ENCODE data around the gene ING3. TPM values are rescaled to one million over a fixed set of nuclear protein-coding genes. Genes with fewer than 3 reads are reported as not detected.

ING3 gene
- polyA plus RNA-seq, 1 of the 3 experiments (the other 2 are of a cell fraction), result 8.3 TPM

DNA sequence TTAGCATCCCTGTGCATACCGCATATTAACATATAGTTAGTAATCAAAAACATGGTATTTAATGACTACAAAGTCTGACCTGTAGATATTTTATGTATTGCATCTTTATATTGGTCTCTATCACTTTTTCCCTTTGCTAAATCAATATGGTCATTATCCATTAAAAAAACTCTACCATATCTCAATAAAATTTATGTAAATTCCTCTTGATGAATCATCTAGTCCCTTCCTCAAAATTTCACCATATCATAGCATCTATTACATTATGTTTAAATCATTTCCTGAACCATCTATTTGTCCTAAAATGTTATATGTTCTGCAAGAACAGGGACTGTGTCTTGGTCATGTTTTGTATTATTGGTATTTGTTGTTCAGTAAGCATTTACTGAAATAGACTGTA is 7.7 kb upstream of the ING3 start:
- Histone ChIP-seq H3K9me3 (no peaks in the 10 kb centered on the region), H3K4me1 (ENCODE audit: control insufficient read depth in 1 of 2, insufficient read depth in 2 of 2, low read depth in 1 of 2, low read length in 1 of 2) (no peaks in the 10 kb centered on the region; a peak in 1 of 4 replicates), H3K27me3 (ENCODE audit: insufficient read depth) (peaks cover 11% of the 10 kb centered on the region; the same call in 1 of the 2 replicates), H3K4me3 (ENCODE audit: low read depth in 2 of 2, low read length in 1 of 2) (no peak overlapping the region), H3F3A (replicated peaks; ENCODE audit: insufficient read depth) (no peaks in the 10 kb centered on the region), H2AFZ (ENCODE audit: low read depth) (no peak overlapping the region), H3K27ac (ENCODE audit: low read depth in 2 of 2, low read length in 1 of 2) (no peak overlapping the region), H3K79me2 (ENCODE audit: insufficient read depth) (no peaks in the 10 kb centered on the region), H3K9ac (no peak overlapping the region), H3K9me2 (no peaks in the 10 kb centered on the region), H4K20me1 (ENCODE audit: insufficient read depth) (no peaks in the 10 kb centered on the region), H3K36me3 (replicated peaks in 1 of 2; ENCODE audit: control insufficient read depth in 1 of 2, insufficient read depth in 2 of 2, low read length in 1 of 2) (no peaks in the 10 kb centered on the region), H3K4me2 (no peak overlapping the region)
- DNase-seq, result no peak
- ChIA-PET CTCF (interaction anchor here (0.8 to 3.7 kb wide), 4 partner anchors 46 to 151 kb away, joined by 3 to 24 read pairs (median 5); no protein-coding TSS in a partner anchor), POLR2A (no interaction called here)
- no peak for TF ChIP-seq FOSL2 (IDR thresholded peaks at IDR 0.05; ENCODE audit: borderline replicate concordance, low read depth)
- no peak for TF ChIP-seq TEAD4 (IDR thresholded peaks at IDR 0.05; ENCODE audit: borderline replicate concordance, insufficient read depth)
- no peak for TF ChIP-seq YY1 (IDR thresholded peaks at IDR 0.05; ENCODE audit: low read depth)
- TF ChIP-seq ELF1 (IDR thresholded peaks at IDR 0.05), result no peak
- no peak for TF ChIP-seq RAD21 (IDR thresholded peaks at IDR 0.05; ENCODE audit: low read length)
- no peak for TF ChIP-seq FOXM1 (IDR thresholded peaks at IDR 0.05; ENCODE audit: low read depth)
- TF ChIP-seq, protein P1, sequence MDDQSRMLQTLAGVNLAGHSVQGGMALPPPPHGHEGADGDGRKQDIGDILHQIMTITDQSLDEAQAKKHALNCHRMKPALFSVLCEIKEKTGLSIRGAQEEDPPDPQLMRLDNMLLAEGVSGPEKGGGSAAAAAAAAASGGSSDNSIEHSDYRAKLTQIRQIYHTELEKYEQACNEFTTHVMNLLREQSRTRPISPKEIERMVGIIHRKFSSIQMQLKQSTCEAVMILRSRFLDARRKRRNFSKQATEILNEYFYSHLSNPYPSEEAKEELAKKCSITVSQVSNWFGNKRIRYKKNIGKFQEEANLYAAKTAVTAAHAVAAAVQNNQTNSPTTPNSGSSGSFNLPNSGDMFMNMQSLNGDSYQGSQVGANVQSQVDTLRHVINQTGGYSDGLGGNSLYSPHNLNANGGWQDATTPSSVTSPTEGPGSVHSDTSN (IDR thresholded peaks at IDR 0.05), result no peak
- TF ChIP-seq, protein P2, sequence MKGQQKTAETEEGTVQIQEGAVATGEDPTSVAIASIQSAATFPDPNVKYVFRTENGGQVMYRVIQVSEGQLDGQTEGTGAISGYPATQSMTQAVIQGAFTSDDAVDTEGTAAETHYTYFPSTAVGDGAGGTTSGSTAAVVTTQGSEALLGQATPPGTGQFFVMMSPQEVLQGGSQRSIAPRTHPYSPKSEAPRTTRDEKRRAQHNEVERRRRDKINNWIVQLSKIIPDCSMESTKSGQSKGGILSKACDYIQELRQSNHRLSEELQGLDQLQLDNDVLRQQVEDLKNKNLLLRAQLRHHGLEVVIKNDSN (IDR thresholded peaks at IDR 0.05; ENCODE audit: borderline replicate concordance, low read depth), result no peak
- TF ChIP-seq, protein P3, sequence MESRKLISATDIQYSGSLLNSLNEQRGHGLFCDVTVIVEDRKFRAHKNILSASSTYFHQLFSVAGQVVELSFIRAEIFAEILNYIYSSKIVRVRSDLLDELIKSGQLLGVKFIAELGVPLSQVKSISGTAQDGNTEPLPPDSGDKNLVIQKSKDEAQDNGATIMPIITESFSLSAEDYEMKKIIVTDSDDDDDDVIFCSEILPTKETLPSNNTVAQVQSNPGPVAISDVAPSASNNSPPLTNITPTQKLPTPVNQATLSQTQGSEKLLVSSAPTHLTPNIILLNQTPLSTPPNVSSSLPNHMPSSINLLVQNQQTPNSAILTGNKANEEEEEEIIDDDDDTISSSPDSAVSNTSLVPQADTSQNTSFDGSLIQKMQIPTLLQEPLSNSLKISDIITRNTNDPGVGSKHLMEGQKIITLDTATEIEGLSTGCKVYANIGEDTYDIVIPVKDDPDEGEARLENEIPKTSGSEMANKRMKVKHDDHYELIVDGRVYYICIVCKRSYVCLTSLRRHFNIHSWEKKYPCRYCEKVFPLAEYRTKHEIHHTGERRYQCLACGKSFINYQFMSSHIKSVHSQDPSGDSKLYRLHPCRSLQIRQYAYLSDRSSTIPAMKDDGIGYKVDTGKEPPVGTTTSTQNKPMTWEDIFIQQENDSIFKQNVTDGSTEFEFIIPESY (IDR thresholded peaks at IDR 0.05; ENCODE audit: borderline replicate concordance, low read depth), result no peak
- no peak for TF ChIP-seq JUND (IDR thresholded peaks at IDR 0.05)
- TF ChIP-seq RXRA (IDR thresholded peaks at IDR 0.05; ENCODE audit: borderline replicate concordance, low read depth), result no peak
- WGBS (ENCODE audit: low lambda C conversion rate), result 79% methylated on average over 1 of the region's 1 CpG

DNA sequence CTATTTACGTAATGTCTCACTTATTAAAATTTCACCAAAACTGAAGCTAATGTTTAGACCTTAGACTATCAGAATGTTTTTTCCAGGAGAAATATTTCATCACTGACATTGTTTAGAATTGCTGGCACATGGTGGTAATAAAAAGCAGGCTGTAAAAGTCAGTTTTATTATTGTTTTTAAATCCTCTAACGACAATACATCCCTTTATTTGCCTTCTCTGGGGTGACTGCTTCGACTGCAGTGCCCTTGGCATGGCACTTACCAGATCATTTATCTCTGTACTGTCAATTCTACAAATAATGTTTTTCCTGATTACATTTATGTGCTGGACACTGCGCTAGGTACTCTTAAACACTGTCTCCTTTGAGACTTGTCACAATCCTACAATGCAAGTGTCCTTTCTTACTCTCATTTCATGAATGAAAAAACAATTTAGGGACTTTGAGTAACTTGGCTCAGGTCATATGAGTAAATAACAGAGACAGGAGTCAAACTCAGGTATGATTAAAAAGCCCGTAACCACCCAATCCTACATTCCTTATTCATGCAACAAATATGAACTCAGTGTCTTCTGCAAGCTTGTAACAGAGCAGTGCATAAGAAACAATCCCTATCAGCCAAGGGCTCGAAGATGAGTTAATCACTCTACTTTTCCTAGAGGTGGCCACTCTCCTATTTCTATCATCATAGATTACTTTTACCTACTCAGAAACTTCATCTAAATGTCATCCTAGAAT is 5.6 kb upstream of the ING3 start:
- Histone ChIP-seq H2AFZ (ENCODE audit: low read depth) (no peak overlapping the region), H3K27me3 (ENCODE audit: insufficient read depth) (peaks cover 11% of the 10 kb centered on the region; the same call in 1 of the 2 replicates), H3K4me3 (ENCODE audit: low read depth in 2 of 2, low read length in 1 of 2) (no peak overlapping the region), H3K9me3 (no peaks in the 10 kb centered on the region), H4K20me1 (ENCODE audit: insufficient read depth) (no peaks in the 10 kb centered on the region), H3K4me1 (ENCODE audit: control insufficient read depth in 1 of 2, insufficient read depth in 2 of 2, low read depth in 1 of 2, low read length in 1 of 2) (peaks cover 0 to 3% of the 10 kb centered on the region in 2 experiments; a peak in 1 of 4 replicates), H3K79me2 (ENCODE audit: insufficient read depth) (no peaks in the 10 kb centered on the region), H3K36me3 (replicated peaks in 1 of 2; ENCODE audit: control insufficient read depth in 1 of 2, insufficient read depth in 2 of 2, low read length in 1 of 2) (no peaks in the 10 kb centered on the region), H3K27ac (ENCODE audit: low read depth in 2 of 2, low read length in 1 of 2) (no peak overlapping the region), H3K9me2 (no peaks in the 10 kb centered on the region), H3K9ac (no peak overlapping the region), H3K4me2 (no peak overlapping the region), H3F3A (replicated peaks; ENCODE audit: insufficient read depth) (no peaks in the 10 kb centered on the region)
- WGBS (ENCODE audit: low lambda C conversion rate), result 51% methylated on average over 6 of the region's 6 CpGs
- no peak for DNase-seq
- ChIA-PET POLR2A (no interaction called here), CTCF (interaction anchor here (1.2 to 2.4 kb wide), 3 partner anchors 139 to 163 kb away, joined by 4 to 8 read pairs (median 6); no protein-coding TSS in a partner anchor)
- TF ChIP-seq, protein P4, sequence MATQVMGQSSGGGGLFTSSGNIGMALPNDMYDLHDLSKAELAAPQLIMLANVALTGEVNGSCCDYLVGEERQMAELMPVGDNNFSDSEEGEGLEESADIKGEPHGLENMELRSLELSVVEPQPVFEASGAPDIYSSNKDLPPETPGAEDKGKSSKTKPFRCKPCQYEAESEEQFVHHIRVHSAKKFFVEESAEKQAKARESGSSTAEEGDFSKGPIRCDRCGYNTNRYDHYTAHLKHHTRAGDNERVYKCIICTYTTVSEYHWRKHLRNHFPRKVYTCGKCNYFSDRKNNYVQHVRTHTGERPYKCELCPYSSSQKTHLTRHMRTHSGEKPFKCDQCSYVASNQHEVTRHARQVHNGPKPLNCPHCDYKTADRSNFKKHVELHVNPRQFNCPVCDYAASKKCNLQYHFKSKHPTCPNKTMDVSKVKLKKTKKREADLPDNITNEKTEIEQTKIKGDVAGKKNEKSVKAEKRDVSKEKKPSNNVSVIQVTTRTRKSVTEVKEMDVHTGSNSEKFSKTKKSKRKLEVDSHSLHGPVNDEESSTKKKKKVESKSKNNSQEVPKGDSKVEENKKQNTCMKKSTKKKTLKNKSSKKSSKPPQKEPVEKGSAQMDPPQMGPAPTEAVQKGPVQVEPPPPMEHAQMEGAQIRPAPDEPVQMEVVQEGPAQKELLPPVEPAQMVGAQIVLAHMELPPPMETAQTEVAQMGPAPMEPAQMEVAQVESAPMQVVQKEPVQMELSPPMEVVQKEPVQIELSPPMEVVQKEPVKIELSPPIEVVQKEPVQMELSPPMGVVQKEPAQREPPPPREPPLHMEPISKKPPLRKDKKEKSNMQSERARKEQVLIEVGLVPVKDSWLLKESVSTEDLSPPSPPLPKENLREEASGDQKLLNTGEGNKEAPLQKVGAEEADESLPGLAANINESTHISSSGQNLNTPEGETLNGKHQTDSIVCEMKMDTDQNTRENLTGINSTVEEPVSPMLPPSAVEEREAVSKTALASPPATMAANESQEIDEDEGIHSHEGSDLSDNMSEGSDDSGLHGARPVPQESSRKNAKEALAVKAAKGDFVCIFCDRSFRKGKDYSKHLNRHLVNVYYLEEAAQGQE (IDR thresholded peaks at IDR 0.05; ENCODE audit: low read depth, low read length), result no peak
- no peak for TF ChIP-seq EP300 (IDR thresholded peaks at IDR 0.05; ENCODE audit: borderline replicate concordance in 1 of 2, low read depth in 1 of 2, low read length in 1 of 2)
- TF ChIP-seq TEAD4 (IDR thresholded peaks at IDR 0.05; ENCODE audit: borderline replicate concordance, insufficient read depth), result no peak
- TF ChIP-seq ELF1 (IDR thresholded peaks at IDR 0.05), result no peak
- TF ChIP-seq, protein P5, sequence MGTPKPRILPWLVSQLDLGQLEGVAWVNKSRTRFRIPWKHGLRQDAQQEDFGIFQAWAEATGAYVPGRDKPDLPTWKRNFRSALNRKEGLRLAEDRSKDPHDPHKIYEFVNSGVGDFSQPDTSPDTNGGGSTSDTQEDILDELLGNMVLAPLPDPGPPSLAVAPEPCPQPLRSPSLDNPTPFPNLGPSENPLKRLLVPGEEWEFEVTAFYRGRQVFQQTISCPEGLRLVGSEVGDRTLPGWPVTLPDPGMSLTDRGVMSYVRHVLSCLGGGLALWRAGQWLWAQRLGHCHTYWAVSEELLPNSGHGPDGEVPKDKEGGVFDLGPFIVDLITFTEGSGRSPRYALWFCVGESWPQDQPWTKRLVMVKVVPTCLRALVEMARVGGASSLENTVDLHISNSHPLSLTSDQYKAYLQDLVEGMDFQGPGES (IDR thresholded peaks at IDR 0.05; ENCODE audit: low read depth, low read length), result no peak
- TF ChIP-seq GABPA (IDR thresholded peaks at IDR 0.05; ENCODE audit: low read depth), result no peak
- TF ChIP-seq, protein P6, sequence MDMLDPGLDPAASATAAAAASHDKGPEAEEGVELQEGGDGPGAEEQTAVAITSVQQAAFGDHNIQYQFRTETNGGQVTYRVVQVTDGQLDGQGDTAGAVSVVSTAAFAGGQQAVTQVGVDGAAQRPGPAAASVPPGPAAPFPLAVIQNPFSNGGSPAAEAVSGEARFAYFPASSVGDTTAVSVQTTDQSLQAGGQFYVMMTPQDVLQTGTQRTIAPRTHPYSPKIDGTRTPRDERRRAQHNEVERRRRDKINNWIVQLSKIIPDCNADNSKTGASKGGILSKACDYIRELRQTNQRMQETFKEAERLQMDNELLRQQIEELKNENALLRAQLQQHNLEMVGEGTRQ (IDR thresholded peaks at IDR 0.05; ENCODE audit: borderline replicate concordance, low read depth, low read length), result no peak
- no peak for TF ChIP-seq RAD21 (IDR thresholded peaks at IDR 0.05; ENCODE audit: low read length)

Data from SK-N-SH (cell line).